Ovary (tissue), 9 donors: Measurements from ENCODE around the gene CHD6. TPM values are rescaled to one million over a fixed set of nuclear protein-coding genes. Genes with fewer than 3 reads are reported as not detected.

ENCODE experiments used
- DNase-seq, 5 donors: peaks; one replicate each; pipeline ENCODE4 v3.0.0-alpha.2; 2019 to 2020
- H3K27ac ChIP-seq, 2 donors: fragments of 200-600 bp; one replicate each; pipeline versions ENCODE4 v1.5.1 to v1.8.0; 2019 to 2022
- H3K27me3 ChIP-seq: fragments of 200-600 bp; one replicate; pipeline ENCODE4 v1.8.0; 2022
- H3K36me3 ChIP-seq: fragments of 200-600 bp; sonication (generic); one replicate; pipeline ENCODE4 v1.5.1; 2019
- H3K4me1 ChIP-seq: one replicate; pipeline ENCODE4 v1.8.1; 2013; ENCODE audit warnings: mild to moderate bottlenecking, moderate library complexity; ENCODE audit not compliant: insufficient read depth
- H3K4me3 ChIP-seq: fragments of 200-600 bp; sonication (generic); one replicate; pipeline ENCODE4 v1.5.1; 2017
- H3K9me3 ChIP-seq, 2 donors: fragments of 200-600 bp in 1 of 2; sonication (generic) in 1 of 2; one replicate each; pipeline versions ENCODE4 v1.5.1 to v1.8.1; 2013 to 2019; ENCODE audit warnings: mild to moderate bottlenecking in 1 of 2, moderate library complexity in 1 of 2
- CTCF ChIP-seq, 3 donors: fragments of 450-650 bp in 2 of 3; fragments of 200-600 bp in 1 of 3; IDR thresholded peaks; one replicate each; pipeline versions ENCODE4 v1.5.1 to v1.8.0; 2016 to 2022; ENCODE audit warnings: antibody characterized with exemption in 3 of 3, mild to moderate bottlenecking in 1 of 3
- EP300 ChIP-seq: sonication (generic); formaldehyde crosslinking; IDR thresholded peaks from one replicate; pipeline ENCODE4 v1.6.1; 2017; ENCODE audit warnings: antibody characterized with exemption
- POLR2A ChIP-seq: fragments of 450-650 bp; IDR thresholded peaks from one replicate; pipeline ENCODE4 v1.6.1; 2017; ENCODE audit warnings: antibody characterized with exemption, mild to moderate bottlenecking, moderate library complexity
- WGBS, 3 donors: extraction: QIAGEN DNeasy Blood & Tissue Kit in 1 of 3; methylation state at CpG; one replicate each; pipeline versions ENCODE4 v1.1.5 to v1.1.7; 2013 to 2017; 5-methylcytosine and 5-hydroxymethylcytosine counted together
- intact Hi-C, 4 donors: fragments of 100-400 bp; cut with DNase I; formaldehyde crosslinking; loops; one replicate each; pipeline versions ENCODE4 v1.11.0 to v1.15.1; 2022 to 2023
- polyA plus RNA-seq, 2 donors: library from polyadenylated mRNA; stranded (reverse); fragments of 200-250 nt in 1 of 2; fragments of 350-450 nt in 1 of 2; fragmentation: Illumina TruSeq in 1 of 2; extraction: RNeasy Lipid Tissue Mini Kit (QIAGEN cat#74804) in 1 of 2; gene quantifications; one replicate each; pipeline ENCODE4 v1.2.3, GENCODE V29; 2013 to 2014
- total RNA-seq, 7 donors: library from RNA; depleted of rRNA in 2 of 7; stranded (reverse); fragments of >200 nt in 2 of 7; fragmentation: NEBNext Ultra II Directional in 3 of 7; extraction: Animal tissue kit (Norgen Biotek cat#: 25700) in 3 of 7; gene quantifications; one replicate each; pipeline versions ENCODE4 v1.1.0 to v1.2.4, GENCODE V29; 2016 to 2023
- donor health status: DM: no; HTN: no; CAD: no; lungs with moderate emphysema.
- donor health status: DM: no; HTN: no; CAD: no.
- donor health status: Bipolar disorder and iron deficiency.
- donor health status: DM: yes; HTN: yes; CAD: no.
- donor health status: DM: no; HTN: no; CAD: no.
- donor health status: DM: yes; HTN: yes; CAD: no.

Gene CHD6
- total and polyA plus RNA-seq, 9 donors: 12.1 to 82.4 (median 52.7) TPM

- H3K27ac ChIP-seq: no peak overlapping the region
- TF ChIP-seq EP300 (no peak), CTCF (IDR thresholded peaks at IDR 0.05) (no peak), POLR2A (no peak)
- H3K9me3 ChIP-seq: no peaks in the 10 kb centered on the region
- H3K36me3 ChIP-seq: no peaks in the 10 kb centered on the region
- no peak overlapping the region for H3K4me3 ChIP-seq
- DNase-seq: peak; percentile 49 to 65 (median 56)
- 31 to 37% (median 35%) methylated on average over 6 of the region's 6 CpGs for WGBS, 3 donors
- intact Hi-C loops: loop anchor here in 1 of 4 donors (5.0 kb wide), 1 partner anchor 92 kb away; the partner anchor contains the start of gene CHD6
- H3K4me1 ChIP-seq: peaks cover 8% of the 10 kb centered on the region
- no peaks in the 10 kb centered on the region for H3K27me3 ChIP-seq
Observed at GRCh38 chr20:41524980-41525613, 93.1 kb downstream of the CHD6 start.

DNA sequence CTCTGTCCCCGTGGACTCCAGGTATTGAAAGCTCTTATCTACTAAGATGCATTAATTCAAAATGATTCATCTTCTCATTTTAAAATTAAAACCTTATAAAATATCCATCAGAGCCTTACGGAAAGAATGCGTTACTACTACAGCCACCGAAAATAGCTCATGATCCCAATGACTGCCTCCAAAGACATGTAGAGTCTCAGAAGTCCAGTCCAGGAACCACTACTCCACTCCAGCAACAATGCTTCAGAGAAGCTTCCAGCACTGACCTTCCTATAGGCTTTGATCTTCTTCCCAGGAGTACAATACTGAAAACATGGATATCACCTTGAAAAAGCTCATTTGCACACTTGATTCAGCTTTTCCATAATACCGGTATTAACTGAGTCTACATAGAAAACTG, 94.3 kb downstream of the CHD6 start:
- H3K36me3 ChIP-seq: no peaks in the 10 kb centered on the region
- intact Hi-C loops: no loop called here
- peaks cover 8% of the 10 kb centered on the region for H3K4me1 ChIP-seq
- no peaks in the 10 kb centered on the region for H3K9me3 ChIP-seq
- H3K27me3 ChIP-seq: no peaks in the 10 kb centered on the region
- H3K4me3 ChIP-seq: no peak overlapping the region
- TF ChIP-seq POLR2A (no peak), CTCF (IDR thresholded peaks at IDR 0.05) (no peak), EP300 (no peak)
- no peak for DNase-seq
- 85 to 93% (median 89%) methylated on average over 5 of the region's 5 CpGs for WGBS, 3 donors
- no peak overlapping the region for H3K27ac ChIP-seq

DNA sequence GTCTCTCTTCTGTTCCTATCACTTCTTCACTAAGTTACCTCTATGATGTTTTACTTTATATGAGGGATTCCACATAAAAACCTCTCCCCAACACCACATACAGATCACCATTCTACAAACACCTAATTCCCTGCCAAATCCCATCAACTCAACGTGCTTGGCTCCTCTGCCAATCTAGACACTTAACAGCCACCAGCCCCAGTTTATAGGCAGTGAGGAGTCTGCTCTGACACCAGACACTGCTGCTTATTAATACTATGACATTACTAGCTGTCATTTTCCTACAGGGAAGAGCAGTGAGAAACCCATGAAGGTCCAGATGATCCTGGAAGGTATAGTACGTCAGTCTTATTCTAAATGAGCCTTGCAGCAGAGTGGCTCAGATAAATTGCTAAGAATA, 104.3 kb downstream of the CHD6 start:
- no peaks in the 10 kb centered on the region for H3K27me3 ChIP-seq
- H3K4me1 ChIP-seq: peaks cover 10% of the 10 kb centered on the region
- no peak overlapping the region for H3K4me3 ChIP-seq
- intact Hi-C loops: no loop called here
- DNase-seq: no peak
- 80 to 85% (median 85%) methylated on average over 2 of the region's 2 CpGs for WGBS, 3 donors
- TF ChIP-seq CTCF (IDR thresholded peaks at IDR 0.05) (no peak), EP300 (no peak), POLR2A (no peak)
- no peaks in the 10 kb centered on the region for H3K36me3 ChIP-seq
- H3K9me3 ChIP-seq: no peaks in the 10 kb centered on the region
- H3K27ac ChIP-seq: no peak overlapping the region

DNA sequence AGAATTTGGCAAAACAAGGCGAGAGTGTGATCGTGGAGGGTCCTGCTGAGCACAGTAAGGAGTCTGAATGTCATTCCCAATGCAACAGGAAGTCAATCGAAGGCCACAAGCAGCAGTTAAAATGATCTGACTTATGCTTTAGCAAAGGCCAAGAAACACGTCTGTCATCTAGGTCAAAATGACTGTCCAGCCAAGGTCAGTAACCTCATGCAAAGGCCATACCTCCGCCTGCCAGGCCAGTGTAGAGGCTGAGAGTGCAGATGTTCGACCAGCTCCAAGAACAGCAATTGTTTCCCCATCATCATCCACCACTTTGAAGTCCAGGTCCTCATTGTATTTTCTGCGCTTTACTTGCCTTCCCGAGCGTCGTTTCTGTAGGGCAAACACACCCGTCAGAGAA, 105.6 kb downstream of the CHD6 start:
- WGBS, 3 donors: 76 to 81% (median 79%) methylated on average over 11 of the region's 11 CpGs
- Histone ChIP-seq H3K4me3 (no peak overlapping the region), H3K36me3 (no peaks in the 10 kb centered on the region), H3K27me3 (no peaks in the 10 kb centered on the region), H3K27ac (no peak overlapping the region), H3K9me3 (no peaks in the 10 kb centered on the region), H3K4me1 (peaks cover 10% of the 10 kb centered on the region)
- no peak for DNase-seq
- no peak for TF ChIP-seq EP300
- no peak for TF ChIP-seq CTCF (IDR thresholded peaks at IDR 0.05)
- TF ChIP-seq POLR2A: no peak
- intact Hi-C loops: no loop called here
